ENCODE measurements around the gene GARIN1A.
"Not testable (repeated sequence)": the region's sequence is repeated elsewhere in the genome, so short reads cannot be mapped to it uniquely, and the experiment has no call there.

Gene GARIN1A

DNA sequence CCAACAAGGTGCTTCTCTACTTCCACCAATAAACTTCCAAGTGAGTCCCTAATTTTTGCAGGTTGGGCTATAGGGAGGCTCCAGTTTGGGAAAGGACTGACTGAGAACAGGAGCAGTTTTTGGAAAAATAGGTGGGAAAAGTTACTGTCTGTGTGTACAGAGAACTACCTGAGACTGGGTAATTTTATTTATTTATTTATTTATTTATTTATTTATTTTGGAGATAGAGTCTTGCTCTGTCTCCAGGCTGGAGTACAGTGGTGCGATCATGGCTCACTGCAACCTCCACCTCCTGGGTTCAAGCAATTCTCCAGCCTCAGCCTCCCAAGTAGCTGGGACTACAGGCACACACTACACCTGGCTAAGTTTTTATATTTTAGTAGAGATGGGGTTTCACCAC is 11.2 kb downstream of the GARIN1A start:
- DNase-seq (ENCODE audit: low read depth in 4 of 4, low spot score in 1 of 4) = not testable (repeated sequence)

DNA sequence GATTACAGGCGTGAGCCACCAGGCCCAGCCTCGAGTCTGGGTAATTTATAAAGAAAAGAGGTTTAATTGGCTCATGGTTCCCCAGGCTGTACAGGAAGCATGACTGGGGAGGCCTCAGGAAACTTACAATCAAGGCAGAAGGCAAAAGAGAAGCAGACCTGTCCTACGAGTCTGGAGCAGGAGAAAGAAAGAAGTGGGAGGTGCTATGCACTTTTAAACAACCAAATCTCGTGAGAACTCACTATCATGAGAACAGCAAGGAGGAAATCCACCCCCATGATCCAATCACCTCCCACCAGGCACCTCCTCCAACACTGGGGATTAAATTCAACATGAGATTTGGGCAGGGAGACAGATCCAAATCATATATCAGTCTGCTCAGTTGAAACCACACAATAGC is 11.6 kb downstream of the GARIN1A start:
- DNase-seq (ENCODE audit: low read depth in 4 of 4, low spot score in 1 of 4) = not testable (repeated sequence)

DNA sequence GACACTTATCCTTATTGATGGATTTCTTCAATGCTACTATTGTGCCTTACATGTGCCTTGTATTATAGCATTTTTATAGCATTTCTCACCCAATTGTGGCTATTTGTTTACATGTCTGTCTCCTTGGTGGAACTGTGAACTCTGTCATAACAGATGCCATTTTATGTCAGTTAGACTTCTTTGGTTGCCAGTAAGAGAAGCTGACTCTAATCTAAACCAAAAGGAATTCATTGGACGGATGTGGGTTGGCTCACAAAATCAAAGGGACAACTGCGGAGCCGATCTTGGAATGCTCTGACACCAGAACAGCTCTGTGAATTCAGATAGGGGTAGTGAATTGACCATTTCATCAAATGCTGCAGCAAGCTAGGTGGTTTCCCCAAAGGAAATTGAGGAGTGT is 15.0 kb downstream of the GARIN1A start:
- DNase-seq (ENCODE audit: low read depth in 4 of 4, low spot score in 1 of 4) = no peak

GRCh38 chr7:128688492-128688891 is 16.4 kb downstream of the GARIN1A start:
- no peak for DNase-seq (ENCODE audit: low read depth in 4 of 4, low spot score in 1 of 4)

- DNase-seq (ENCODE audit: low read depth in 4 of 4, low spot score in 1 of 4) = not testable (repeated sequence)
Measured at GRCh38 chr7:128689161-128689935, 17.3 kb downstream of the GARIN1A start.

DNA sequence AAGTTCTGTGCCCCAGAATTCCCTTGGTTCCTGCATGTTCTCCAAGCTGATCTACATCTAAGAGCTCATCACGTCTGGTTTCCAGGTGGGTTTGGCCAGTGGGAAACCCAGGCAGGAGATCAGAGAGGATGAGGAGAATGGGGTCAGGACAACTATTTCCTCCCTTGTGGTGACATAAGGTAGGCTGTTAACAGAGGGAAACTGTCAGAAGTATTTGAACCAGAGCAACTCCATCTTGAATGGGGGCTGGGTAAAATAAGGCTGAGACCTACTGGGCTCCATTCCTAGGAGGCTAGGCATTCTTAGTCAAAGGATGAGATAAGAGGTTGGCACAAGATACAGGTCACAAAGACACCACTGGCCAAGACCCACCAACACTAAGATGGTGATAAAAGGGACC is 19.1 kb downstream of the GARIN1A start:
- DNase-seq (ENCODE audit: low read depth in 4 of 4, low spot score in 1 of 4) = no peak

- no peak for DNase-seq (ENCODE audit: low read depth in 4 of 4, low spot score in 1 of 4)
Measured at GRCh38 chr7:128692623-128693270, 20.7 kb downstream of the GARIN1A start.

DNA sequence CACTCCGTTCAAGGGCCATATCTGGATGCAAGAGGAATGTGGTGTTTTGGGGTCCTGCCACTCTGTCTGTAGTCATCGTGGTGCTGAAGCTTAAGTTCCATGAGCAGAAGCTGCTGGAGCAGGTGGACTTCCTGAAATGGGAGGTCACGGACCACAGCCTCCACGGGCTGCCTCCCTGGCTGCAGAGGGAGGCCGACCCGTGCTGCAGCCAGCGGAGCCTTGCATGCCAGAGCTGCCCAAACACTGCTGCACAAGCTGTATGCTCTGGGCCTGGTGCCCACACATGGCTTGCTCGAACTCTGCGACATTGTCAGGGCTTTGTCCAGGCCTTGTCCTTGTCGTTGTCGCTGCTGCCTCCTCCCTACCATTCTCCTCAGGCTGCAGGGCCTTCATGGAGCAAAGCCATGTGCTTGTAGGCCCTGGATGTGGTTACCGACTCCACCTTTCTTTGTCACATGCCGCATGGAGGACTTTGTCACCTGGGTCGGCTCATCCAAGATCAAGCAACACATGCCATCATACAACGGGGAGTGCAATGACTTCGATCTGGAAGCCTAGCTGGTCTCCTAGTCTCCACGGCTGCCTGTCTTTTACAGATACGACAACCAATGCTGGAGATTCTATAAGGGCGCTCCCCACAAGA is 21.4 kb downstream of the GARIN1A start:
- DNase-seq (ENCODE audit: low read depth in 4 of 4, low spot score in 1 of 4) = no peak

DNA sequence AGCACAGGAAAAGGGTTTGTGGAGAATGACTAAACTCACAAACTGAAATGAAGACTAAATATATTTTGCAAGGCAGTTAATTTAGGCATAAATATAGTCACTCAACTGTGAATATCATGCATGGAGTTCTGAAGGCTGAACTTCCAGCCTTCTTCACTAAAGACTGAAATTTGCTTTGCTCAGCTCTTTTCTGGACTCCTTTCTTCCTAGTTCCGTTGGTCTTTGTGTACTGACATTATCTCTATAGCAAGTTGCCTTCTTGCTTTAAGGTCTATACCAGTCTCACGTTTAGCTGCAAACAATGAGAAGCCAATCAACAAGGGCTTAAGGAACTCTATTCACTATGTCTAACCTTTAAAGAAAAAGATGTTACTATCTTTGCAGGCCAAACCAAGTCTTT is 22.6 kb downstream of the GARIN1A start:
- no peak for DNase-seq (ENCODE audit: low read depth in 4 of 4, low spot score in 1 of 4)

- DNase-seq (ENCODE audit: low read depth in 4 of 4, low spot score in 1 of 4) = peak in 2 of 4 experiments; percentile 20 to 36
Measured at GRCh38 chr7:128697302-128697905, 25.3 kb downstream of the GARIN1A start.

- no peak for DNase-seq (ENCODE audit: low read depth in 4 of 4, low spot score in 1 of 4)
Measured at GRCh38 chr7:128699196-128699712, 27.2 kb downstream of the GARIN1A start.

DNA sequence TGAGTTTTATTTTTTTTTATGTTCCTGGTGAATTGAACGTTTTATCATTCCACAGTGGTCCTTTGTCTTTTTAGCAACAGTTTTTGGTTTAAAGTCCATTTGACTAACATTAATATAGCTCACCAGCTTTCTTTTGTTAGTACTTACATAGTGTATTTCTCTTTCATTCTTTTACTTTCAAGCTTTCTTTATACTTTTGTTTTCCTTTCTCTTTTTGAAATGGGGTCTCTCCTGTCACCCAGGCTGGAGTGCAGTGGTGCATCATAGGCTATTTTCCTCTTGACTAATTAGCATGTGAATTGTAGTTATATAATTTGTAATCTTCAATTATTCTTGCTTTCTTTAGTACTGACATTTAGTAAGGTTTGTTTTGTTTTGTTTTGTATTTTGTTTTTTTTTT is 27.8 kb downstream of the GARIN1A start:
- DNase-seq (ENCODE audit: low read depth in 4 of 4, low spot score in 1 of 4) = no peak

- DNase-seq (ENCODE audit: low read depth in 4 of 4, low spot score in 1 of 4) = no peak
Measured at GRCh38 chr7:128701062-128701785, 29.1 kb downstream of the GARIN1A start.

- no peak for DNase-seq (ENCODE audit: low read depth in 4 of 4, low spot score in 1 of 4)
Measured at GRCh38 chr7:128703609-128704241, 31.6 kb downstream of the GARIN1A start.

- no peak for DNase-seq (ENCODE audit: low read depth in 4 of 4, low spot score in 1 of 4)
Measured at GRCh38 chr7:128705891-128706333, 33.8 kb downstream of the GARIN1A start.

DNA sequence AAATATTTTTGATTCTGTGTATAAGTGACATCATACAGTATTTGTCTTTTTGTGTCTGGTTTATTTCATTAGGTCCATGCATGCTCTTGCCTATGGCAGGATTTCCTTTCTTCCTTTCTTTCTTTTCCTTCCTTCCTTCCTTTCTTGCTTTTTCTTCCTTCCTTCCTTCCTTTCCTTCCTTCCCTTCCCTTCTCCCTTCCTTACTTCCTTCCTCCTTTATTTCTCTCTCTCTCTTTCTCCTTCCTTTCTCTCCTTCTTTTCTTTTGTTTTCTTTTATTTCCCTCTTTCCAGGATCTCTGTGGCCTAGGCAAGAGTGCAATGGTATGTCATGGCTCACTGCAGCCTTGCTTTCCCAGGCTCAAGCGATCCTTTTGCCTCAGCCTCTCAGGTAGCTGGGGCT is 35.7 kb downstream of the GARIN1A start:
- no peak for DNase-seq (ENCODE audit: low read depth in 4 of 4, low spot score in 1 of 4)

DNA sequence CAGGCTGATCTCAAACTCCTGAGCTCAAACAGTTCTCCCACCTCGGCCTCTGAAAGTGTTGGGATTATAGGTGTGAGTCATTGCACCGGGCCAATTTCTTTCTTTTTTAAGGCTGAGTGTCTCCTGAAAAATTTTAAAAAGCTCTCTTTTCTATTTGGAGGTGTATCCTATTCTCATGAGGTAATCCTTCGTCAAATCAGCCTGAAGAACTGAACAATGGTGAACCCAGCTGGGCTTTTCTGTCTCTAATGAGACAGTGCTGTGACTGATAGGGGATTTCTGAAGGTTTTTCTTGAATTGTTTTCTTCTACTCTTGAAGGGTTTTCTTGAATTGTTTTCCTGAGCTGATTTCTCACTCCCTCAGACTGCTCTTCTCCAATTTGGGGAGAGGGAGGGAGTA is 36.1 kb downstream of the GARIN1A start:
- no peak for DNase-seq (ENCODE audit: low read depth in 4 of 4, low spot score in 1 of 4)

- no peak for DNase-seq (ENCODE audit: low read depth in 4 of 4, low spot score in 1 of 4)
Measured at GRCh38 chr7:128708824-128709223, 36.7 kb downstream of the GARIN1A start.

DNA sequence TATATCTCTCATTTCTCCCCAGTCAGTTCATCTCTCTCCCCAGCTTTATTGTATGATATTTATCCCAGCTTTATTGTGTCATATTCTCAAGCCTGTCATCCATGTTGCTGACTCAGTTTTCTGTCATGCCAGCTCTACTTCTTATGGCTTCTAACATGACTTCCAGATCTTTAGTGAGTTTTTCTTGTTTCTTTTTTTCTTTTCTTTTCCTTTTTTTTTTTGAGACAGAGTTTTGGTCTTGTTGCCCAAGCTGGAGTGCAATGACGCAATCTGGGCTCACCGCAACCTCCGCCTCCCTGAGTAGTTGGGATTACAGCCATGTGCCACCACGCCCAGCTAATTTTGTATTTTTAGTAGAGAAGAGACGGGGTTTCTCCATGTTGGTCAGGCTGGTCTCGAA is 38.4 kb downstream of the GARIN1A start:
- no peak for DNase-seq (ENCODE audit: low read depth in 4 of 4, low spot score in 1 of 4)

- DNase-seq (ENCODE audit: low read depth in 4 of 4, low spot score in 1 of 4) = no peak
Measured at GRCh38 chr7:128713794-128714193, 41.7 kb downstream of the GARIN1A start.

All from stimulated activated CD4-positive, alpha-beta T cell treated with anti-CD3 and anti-CD28 coated beads, Interleukin-1b, Interleukin-23, amount 100 ng/mL, for 24 hours (primary cell).